Measurements from ENCODE around the gene PNMA6E.

DNA sequence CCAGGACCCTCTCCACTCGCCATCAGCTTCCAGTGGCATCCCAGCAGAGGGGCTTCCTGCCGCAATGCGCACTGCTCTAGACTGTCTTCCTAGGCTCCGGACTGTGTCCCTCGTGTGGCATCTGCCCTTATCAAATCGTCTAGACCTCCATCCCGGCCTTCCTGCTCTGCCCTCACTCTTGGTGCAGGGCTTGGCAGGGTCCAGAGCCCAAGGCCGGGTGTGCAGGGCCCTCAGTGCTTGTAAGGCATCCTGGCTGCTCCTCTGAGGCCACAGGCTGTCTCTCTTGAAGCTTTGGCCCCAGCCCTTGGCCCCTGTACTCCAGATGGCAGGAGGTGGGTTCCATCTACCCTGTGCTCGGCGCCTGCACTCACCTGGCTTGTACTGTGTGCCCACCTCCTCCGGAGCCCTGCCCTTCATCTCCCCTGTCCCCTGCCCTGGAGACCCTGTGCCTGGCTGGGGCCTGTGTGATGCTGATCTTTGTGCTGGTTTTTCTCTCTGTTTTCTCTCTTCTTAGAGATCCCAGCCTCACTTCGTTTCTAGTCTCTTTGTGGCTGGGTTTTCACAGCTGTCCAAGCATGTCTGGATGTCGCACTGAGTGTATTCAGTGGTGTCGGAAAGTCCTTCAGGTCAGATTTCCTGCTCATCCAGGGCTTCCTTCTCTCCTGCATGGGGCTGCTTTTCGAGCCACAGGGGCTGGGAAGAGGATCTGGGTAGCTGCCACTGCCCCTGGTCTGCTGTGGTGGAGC, 48.4 kb upstream of the PNMA6E start:
- TF ChIP-seq, protein P1, sequence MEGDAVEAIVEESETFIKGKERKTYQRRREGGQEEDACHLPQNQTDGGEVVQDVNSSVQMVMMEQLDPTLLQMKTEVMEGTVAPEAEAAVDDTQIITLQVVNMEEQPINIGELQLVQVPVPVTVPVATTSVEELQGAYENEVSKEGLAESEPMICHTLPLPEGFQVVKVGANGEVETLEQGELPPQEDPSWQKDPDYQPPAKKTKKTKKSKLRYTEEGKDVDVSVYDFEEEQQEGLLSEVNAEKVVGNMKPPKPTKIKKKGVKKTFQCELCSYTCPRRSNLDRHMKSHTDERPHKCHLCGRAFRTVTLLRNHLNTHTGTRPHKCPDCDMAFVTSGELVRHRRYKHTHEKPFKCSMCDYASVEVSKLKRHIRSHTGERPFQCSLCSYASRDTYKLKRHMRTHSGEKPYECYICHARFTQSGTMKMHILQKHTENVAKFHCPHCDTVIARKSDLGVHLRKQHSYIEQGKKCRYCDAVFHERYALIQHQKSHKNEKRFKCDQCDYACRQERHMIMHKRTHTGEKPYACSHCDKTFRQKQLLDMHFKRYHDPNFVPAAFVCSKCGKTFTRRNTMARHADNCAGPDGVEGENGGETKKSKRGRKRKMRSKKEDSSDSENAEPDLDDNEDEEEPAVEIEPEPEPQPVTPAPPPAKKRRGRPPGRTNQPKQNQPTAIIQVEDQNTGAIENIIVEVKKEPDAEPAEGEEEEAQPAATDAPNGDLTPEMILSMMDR (IDR thresholded peaks at IDR 0.05), result no peak
- TF ChIP-seq POLR2A (IDR thresholded peaks at IDR 0.05), result no peak
